Testis (tissue), 2 donors: ENCODE measurements around the gene SRPK1.

Experiments used
- POLR2A ChIP-seq: fragments of 450-650 bp; IDR thresholded peaks from one replicate; pipeline ENCODE4 v1.6.1; 2017; ENCODE audit warnings: antibody characterized with exemption, mild to moderate bottlenecking, moderate library complexity
- TF ChIP-seq, protein P1 (sequence below), 3 experiments: fragments of 450-650 bp in 2 of 3; fragments of 200-600 bp in 1 of 3; sonication (generic) in 1 of 3; IDR thresholded peaks; one replicate each; pipeline ENCODE4 v1.5.1; 2016 to 2019; ENCODE audit warnings: antibody characterized with exemption in 3 of 3, mild to moderate bottlenecking in 2 of 3, moderate library complexity in 1 of 3

DNA sequence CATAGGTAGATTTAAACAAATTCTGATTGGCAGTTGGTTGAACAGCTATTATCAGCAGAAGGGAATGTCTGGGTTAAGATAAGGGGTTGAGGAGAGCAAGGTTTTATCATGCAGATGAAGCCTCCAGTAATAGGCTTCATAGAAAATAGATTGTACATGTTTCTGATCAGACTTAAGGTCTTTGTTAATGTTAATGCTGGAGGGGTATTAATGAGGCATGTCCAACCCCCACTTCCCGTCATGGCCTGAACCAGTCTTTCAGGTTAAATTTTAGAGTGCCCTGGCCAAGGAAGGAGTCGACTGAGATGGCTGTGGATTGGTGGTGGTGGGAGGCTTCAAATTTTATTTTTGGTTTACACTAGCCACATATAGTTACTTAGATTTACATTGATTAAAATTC is 136.7 kb downstream of the SRPK1 start:
- TF ChIP-seq POLR2A = no peak
- TF ChIP-seq, protein P1, sequence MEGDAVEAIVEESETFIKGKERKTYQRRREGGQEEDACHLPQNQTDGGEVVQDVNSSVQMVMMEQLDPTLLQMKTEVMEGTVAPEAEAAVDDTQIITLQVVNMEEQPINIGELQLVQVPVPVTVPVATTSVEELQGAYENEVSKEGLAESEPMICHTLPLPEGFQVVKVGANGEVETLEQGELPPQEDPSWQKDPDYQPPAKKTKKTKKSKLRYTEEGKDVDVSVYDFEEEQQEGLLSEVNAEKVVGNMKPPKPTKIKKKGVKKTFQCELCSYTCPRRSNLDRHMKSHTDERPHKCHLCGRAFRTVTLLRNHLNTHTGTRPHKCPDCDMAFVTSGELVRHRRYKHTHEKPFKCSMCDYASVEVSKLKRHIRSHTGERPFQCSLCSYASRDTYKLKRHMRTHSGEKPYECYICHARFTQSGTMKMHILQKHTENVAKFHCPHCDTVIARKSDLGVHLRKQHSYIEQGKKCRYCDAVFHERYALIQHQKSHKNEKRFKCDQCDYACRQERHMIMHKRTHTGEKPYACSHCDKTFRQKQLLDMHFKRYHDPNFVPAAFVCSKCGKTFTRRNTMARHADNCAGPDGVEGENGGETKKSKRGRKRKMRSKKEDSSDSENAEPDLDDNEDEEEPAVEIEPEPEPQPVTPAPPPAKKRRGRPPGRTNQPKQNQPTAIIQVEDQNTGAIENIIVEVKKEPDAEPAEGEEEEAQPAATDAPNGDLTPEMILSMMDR (IDR thresholded peaks at IDR 0.05) = no peak
